GM21723 (cell line): Measurements from ENCODE around the gene MTOR.
A peak's percentile ranks its signal among the peaks of the same experiment; 100 is the strongest.

Source experiments
- ATAC-seq: cut with Tn5 transposase; IDR thresholded peaks from one replicate; pipeline ENCODE4 v1.9.1; 2021; ENCODE audit warnings: mild to moderate bottlenecking, moderate library complexity; ENCODE audit not compliant: unreplicated experiment

MTOR gene

GRCh38 chr1:11227106-11228077 lies 35.0 kb downstream of the MTOR start:
- ATAC-seq = peak; percentile 77

- no peak for ATAC-seq
These were observed 46.3 kb downstream of the MTOR start for GRCh38 chr1:11216074-11216473.

- ATAC-seq = no peak
These were observed 46.9 kb downstream of the MTOR start for GRCh38 chr1:11215381-11216005.

GRCh38 chr1:11214698-11215380 lies 47.5 kb downstream of the MTOR start:
- ATAC-seq = no peak

- ATAC-seq = no peak
These were observed 50.3 kb downstream of the MTOR start for GRCh38 chr1:11211925-11212587.

GRCh38 chr1:11211461-11211860 lies 50.9 kb downstream of the MTOR start:
- no peak for ATAC-seq

- ATAC-seq = no peak
These were observed 54.3 kb downstream of the MTOR start for GRCh38 chr1:11207898-11208611.

GRCh38 chr1:11204396-11205190 lies 57.8 kb downstream of the MTOR start:
- no peak for ATAC-seq

GRCh38 chr1:11198851-11199594 lies 63.3 kb downstream of the MTOR start:
- no peak for ATAC-seq

- no peak for ATAC-seq
These were observed 64.1 kb downstream of the MTOR start for GRCh38 chr1:11198257-11198656.

GRCh38 chr1:11197359-11197758 lies 65.0 kb downstream of the MTOR start:
- ATAC-seq = no peak

GRCh38 chr1:11196945-11197344 lies 65.4 kb downstream of the MTOR start:
- ATAC-seq = no peak

GRCh38 chr1:11194407-11195176 lies 67.8 kb downstream of the MTOR start:
- no peak for ATAC-seq

- ATAC-seq = no peak
These were observed 69.0 kb downstream of the MTOR start for GRCh38 chr1:11193376-11193775.

- ATAC-seq = no peak
These were observed 73.4 kb downstream of the MTOR start, which contains the start of gene ANGPTL7 for GRCh38 chr1:11188858-11189451. ANGPTL7 (plus strand) TSS chr1:11189355; CDS start chr1:11189580, 225 bp downstream.

GRCh38 chr1:11188381-11188780 lies 74.0 kb downstream of the MTOR start:
- no peak for ATAC-seq

- ATAC-seq = no peak
These were observed 74.4 kb downstream of the MTOR start for GRCh38 chr1:11187931-11188330.

GRCh38 chr1:11187494-11187893 lies 74.9 kb downstream of the MTOR start:
- no peak for ATAC-seq
